HepG2 (cell line): ENCODE data around the gene ZNF451. TPM values are rescaled to one million over a fixed set of nuclear protein-coding genes. Genes with fewer than 3 reads are reported as not detected.

Experiments used
- CSRNP1 ChIP-seq: sonication (generic); formaldehyde crosslinking; IDR thresholded peaks from 2 replicates; pipeline ENCODE4 v1.8.1; 2023; ENCODE audit warnings: mild to moderate bottlenecking, missing genetic modification reagents
- HOXA3 ChIP-seq: sonication (generic); formaldehyde crosslinking; IDR thresholded peaks from 2 replicates; pipeline ENCODE4 v1.5.0; 2020; ENCODE audit warnings: missing genetic modification reagents
- ISL2 ChIP-seq: sonication (generic); formaldehyde crosslinking; IDR thresholded peaks from 2 replicates; pipeline ENCODE4 v1.5.0; 2020; ENCODE audit warnings: missing genetic modification reagents
- MAX ChIP-seq: IDR thresholded peaks from 2 replicates; pipeline ENCODE4 v1.6.1; 2012; ENCODE audit warnings: inconsistent platforms
- REL ChIP-seq: sonication (generic); formaldehyde crosslinking; conservative IDR thresholded peaks from 2 replicates; pipeline ENCODE4 v1.8.0; 2022; ENCODE audit warnings: mild to moderate bottlenecking, missing genetic modification reagents, moderate library complexity
- SP4 ChIP-seq: sonication (generic); formaldehyde crosslinking; IDR thresholded peaks from 2 replicates; pipeline ENCODE4 v1.8.1; 2023; ENCODE audit warnings: mild to moderate bottlenecking, missing genetic modification reagents
- TAF15 ChIP-seq: fragments of 200-400 bp; formaldehyde crosslinking; IDR thresholded peaks from one replicate; pipeline ENCODE4 v1.6.1; 2018; ENCODE audit warnings: mild to moderate bottlenecking, low read depth, low read length; ENCODE audit not compliant: poor library complexity, severe bottlenecking
- ZBTB20 ChIP-seq: sonication (generic); formaldehyde crosslinking; IDR thresholded peaks from 2 replicates; pipeline ENCODE4 v1.8.1; 2023; ENCODE audit warnings: missing genetic modification reagents, low read depth, mild to moderate bottlenecking, borderline replicate concordance
- ZFP62 ChIP-seq: sonication (generic); formaldehyde crosslinking; IDR thresholded peaks from 2 replicates; pipeline ENCODE4 v1.4.0; 2020; ENCODE audit warnings: missing genetic modification reagents
- ZNF251 ChIP-seq: sonication (generic); formaldehyde crosslinking; IDR thresholded peaks from 2 replicates; pipeline ENCODE4 v1.9.0; 2021; ENCODE audit warnings: mild to moderate bottlenecking, missing genetic modification reagents
- ZNF263 ChIP-seq: sonication (generic); formaldehyde crosslinking; IDR thresholded peaks from 2 replicates; pipeline ENCODE4 v1.4.0; 2020; ENCODE audit warnings: missing genetic modification reagents
- ZNF383 ChIP-seq: sonication (generic); formaldehyde crosslinking; IDR thresholded peaks from 2 replicates; pipeline ENCODE4 v1.4.0; 2020; ENCODE audit warnings: missing genetic modification reagents, mild to moderate bottlenecking, borderline replicate concordance
- ZNF780A ChIP-seq: sonication (generic); formaldehyde crosslinking; IDR thresholded peaks from 2 replicates; pipeline ENCODE4 v1.8.0; 2022; ENCODE audit warnings: mild to moderate bottlenecking, missing genetic modification reagents, moderate library complexity
- ZNF788 ChIP-seq: sonication (generic); formaldehyde crosslinking; IDR thresholded peaks from 2 replicates; pipeline ENCODE4 v1.5.0; 2020; ENCODE audit warnings: mild to moderate bottlenecking, missing genetic modification reagents, borderline replicate concordance
- ZSCAN22 ChIP-seq: sonication (generic); formaldehyde crosslinking; IDR thresholded peaks from 2 replicates; pipeline ENCODE4 v1.4.0; 2020; ENCODE audit warnings: mild to moderate bottlenecking, missing genetic modification reagents
- polyA plus RNA-seq, 8 experiments: library from polyadenylated mRNA; depleted of rRNA in 3 of 8; stranded (reverse) in 7 of 8; unstranded in 1 of 8; fragments of >200 nt; fragmentation: Illumina TruSeq in 4 of 8; extraction: Trizol in 4 of 8; gene quantifications; 2 replicates each; pipeline versions ENCODE4 v1.2.1 to v1.2.3, GENCODE V29; 2011 to 2016; ENCODE audit warnings: low read depth in 4 of 8, missing spikeins in 1 of 8, mixed read lengths in 1 of 8; ENCODE audit not compliant: insufficient read depth in 1 of 8
- total RNA-seq, 5 experiments: library from RNA; depleted of rRNA; stranded (reverse); fragments of >200 nt; fragmentation: Illumina TruSeq; extraction: Trizol; gene quantifications; 2 replicates each; pipeline ENCODE4 v1.2.3, GENCODE V29; 2016; ENCODE audit warnings: low read depth in 1 of 5
- TF ChIP-seq, protein P1 (sequence below): sonication (generic); formaldehyde crosslinking; IDR thresholded peaks from 2 replicates; pipeline ENCODE4 v1.5.1; 2020; ENCODE audit warnings: missing genetic modification reagents, mild to moderate bottlenecking, borderline replicate concordance
- TF ChIP-seq, protein P2 (sequence below): IDR thresholded peaks from 2 replicates; pipeline ENCODE4 v1.6.1; 2016; ENCODE audit warnings: low read depth, control low read depth
- TF ChIP-seq, protein P3 (sequence below): IDR thresholded peaks from 2 replicates; pipeline ENCODE4 v1.4.0; 2020; ENCODE audit warnings: mild to moderate bottlenecking, missing genetic modification reagents
- TF ChIP-seq, protein P4 (sequence below): sonication (generic); formaldehyde crosslinking; IDR thresholded peaks from 2 replicates; pipeline ENCODE4 v1.4.0; 2020; ENCODE audit warnings: mild to moderate bottlenecking, missing genetic modification reagents

The ZNF451 gene
- total and polyA plus RNA-seq, 2 of the 13 experiments (the other 11 are each of a cell fraction or from before 2014, with no cell fraction given), result 32.1 to 65.7 TPM

- TF ChIP-seq ZNF383 (CRISPR knock-in tag) (no peak), ZBTB20 (peak; percentile 72; the same call in 1 of the 2 replicates), REL (CRISPR knock-in tag) (peak; percentile 92), ZFP62 (CRISPR knock-in tag) (no peak), MAX (peak; percentile 92), TAF15 (peak; percentile 35), ISL2 (peak; percentile 73; the same call in 1 of the 2 replicates), ZNF251 (CRISPR knock-in tag) (no peak), ZSCAN22 (CRISPR knock-in tag) (no peak), ZNF780A (CRISPR knock-in tag) (0 out of 2 replicates have a peak, but pooled peaks have one; percentile 65), ZNF263 (CRISPR knock-in tag) (peak; percentile 29; the same call in 1 of the 2 replicates), CSRNP1 (CRISPR knock-in tag) (peak; percentile 65; the same call in 1 of the 2 replicates), HOXA3 (peak; percentile 94), SP4 (CRISPR knock-in tag) (peak; percentile 87), ZNF788 (CRISPR knock-in tag) (peak; percentile 89; the same call in 1 of the 2 replicates)
- TF ChIP-seq, protein P1, sequence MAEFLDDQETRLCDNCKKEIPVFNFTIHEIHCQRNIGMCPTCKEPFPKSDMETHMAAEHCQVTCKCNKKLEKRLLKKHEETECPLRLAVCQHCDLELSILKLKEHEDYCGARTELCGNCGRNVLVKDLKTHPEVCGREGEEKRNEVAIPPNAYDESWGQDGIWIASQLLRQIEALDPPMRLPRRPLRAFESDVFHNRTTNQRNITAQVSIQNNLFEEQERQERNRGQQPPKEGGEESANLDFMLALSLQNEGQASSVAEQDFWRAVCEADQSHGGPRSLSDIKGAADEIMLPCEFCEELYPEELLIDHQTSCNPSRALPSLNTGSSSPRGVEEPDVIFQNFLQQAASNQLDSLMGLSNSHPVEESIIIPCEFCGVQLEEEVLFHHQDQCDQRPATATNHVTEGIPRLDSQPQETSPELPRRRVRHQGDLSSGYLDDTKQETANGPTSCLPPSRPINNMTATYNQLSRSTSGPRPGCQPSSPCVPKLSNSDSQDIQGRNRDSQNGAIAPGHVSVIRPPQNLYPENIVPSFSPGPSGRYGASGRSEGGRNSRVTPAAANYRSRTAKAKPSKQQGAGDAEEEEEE (CRISPR knock-in tag), result peak; percentile 81; the same call in 1 of the 2 replicates
- TF ChIP-seq, protein P2, sequence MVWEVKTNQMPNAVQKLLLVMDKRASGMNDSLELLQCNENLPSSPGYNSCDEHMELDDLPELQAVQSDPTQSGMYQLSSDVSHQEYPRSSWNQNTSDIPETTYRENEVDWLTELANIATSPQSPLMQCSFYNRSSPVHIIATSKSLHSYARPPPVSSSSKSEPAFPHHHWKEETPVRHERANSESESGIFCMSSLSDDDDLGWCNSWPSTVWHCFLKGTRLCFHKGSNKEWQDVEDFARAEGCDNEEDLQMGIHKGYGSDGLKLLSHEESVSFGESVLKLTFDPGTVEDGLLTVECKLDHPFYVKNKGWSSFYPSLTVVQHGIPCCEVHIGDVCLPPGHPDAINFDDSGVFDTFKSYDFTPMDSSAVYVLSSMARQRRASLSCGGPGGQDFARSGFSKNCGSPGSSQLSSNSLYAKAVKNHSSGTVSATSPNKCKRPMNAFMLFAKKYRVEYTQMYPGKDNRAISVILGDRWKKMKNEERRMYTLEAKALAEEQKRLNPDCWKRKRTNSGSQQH, result peak; percentile 85
- TF ChIP-seq, protein P3, sequence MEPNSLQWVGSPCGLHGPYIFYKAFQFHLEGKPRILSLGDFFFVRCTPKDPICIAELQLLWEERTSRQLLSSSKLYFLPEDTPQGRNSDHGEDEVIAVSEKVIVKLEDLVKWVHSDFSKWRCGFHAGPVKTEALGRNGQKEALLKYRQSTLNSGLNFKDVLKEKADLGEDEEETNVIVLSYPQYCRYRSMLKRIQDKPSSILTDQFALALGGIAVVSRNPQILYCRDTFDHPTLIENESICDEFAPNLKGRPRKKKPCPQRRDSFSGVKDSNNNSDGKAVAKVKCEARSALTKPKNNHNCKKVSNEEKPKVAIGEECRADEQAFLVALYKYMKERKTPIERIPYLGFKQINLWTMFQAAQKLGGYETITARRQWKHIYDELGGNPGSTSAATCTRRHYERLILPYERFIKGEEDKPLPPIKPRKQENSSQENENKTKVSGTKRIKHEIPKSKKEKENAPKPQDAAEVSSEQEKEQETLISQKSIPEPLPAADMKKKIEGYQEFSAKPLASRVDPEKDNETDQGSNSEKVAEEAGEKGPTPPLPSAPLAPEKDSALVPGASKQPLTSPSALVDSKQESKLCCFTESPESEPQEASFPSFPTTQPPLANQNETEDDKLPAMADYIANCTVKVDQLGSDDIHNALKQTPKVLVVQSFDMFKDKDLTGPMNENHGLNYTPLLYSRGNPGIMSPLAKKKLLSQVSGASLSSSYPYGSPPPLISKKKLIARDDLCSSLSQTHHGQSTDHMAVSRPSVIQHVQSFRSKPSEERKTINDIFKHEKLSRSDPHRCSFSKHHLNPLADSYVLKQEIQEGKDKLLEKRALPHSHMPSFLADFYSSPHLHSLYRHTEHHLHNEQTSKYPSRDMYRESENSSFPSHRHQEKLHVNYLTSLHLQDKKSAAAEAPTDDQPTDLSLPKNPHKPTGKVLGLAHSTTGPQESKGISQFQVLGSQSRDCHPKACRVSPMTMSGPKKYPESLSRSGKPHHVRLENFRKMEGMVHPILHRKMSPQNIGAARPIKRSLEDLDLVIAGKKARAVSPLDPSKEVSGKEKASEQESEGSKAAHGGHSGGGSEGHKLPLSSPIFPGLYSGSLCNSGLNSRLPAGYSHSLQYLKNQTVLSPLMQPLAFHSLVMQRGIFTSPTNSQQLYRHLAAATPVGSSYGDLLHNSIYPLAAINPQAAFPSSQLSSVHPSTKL, result peak; percentile 46
- TF ChIP-seq, protein P4, sequence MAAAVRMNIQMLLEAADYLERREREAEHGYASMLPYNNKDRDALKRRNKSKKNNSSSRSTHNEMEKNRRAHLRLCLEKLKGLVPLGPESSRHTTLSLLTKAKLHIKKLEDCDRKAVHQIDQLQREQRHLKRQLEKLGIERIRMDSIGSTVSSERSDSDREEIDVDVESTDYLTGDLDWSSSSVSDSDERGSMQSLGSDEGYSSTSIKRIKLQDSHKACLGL, result peak; percentile 64; the same call in 1 of the 2 replicates
These were observed at the start of gene ZNF451 (continued) for GRCh38 chr6:57089687-57090457.
